ENCODE measurements around the gene FRRS1.

DNA sequence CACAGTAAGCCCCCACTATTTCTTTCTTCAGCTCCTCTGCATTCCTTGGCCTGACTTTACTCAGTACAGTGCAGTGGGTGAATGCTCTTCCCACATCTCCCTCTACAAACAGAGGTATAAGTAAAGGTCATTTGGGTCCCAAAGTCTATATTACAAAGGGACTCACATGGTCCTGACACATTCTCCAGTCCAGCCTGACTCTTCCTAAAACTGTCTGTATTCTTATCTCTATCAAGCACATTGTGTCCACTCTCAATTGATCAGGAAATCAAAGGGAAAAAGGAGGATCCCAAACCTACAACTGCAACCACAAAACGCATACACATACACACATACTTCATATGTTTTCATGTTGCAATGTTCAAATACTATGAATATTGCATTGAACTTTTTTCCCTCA lies 49.4 kb downstream of the FRRS1 start:
- TF ChIP-seq POLR2A (IDR thresholded peaks at IDR 0.05; ENCODE audit: low read depth, low read length) (no peak), POLR2AphosphoS5 (IDR thresholded peaks at IDR 0.05; ENCODE audit: low read depth, low read length) (no peak)
